IPS DF 4.7 (cell line): ENCODE results near the gene PIGT.
"Not testable (repeated sequence)": the region's sequence is repeated elsewhere in the genome, so short reads cannot be mapped to it uniquely, and the experiment has no call there.

ENCODE experiments used
- DNase-seq: peaks from one replicate; pipeline ENCODE4 v3.0.0-alpha.2; 2013; ENCODE audit warnings: low spot score; ENCODE audit errors: extremely low read depth

PIGT gene

GRCh38 chr20:45462711-45463509, 47.0 kb downstream of the PIGT start:
- DNase-seq, result no peak

- no peak for DNase-seq
Observed at GRCh38 chr20:45463709-45464108, 47.8 kb downstream of the PIGT start.

GRCh38 chr20:45465491-45466266, 49.7 kb downstream of the PIGT start:
- no peak for DNase-seq

GRCh38 chr20:45467172-45467571, 51.2 kb downstream of the PIGT start:
- DNase-seq, result no peak

GRCh38 chr20:45467861-45468260, 51.9 kb downstream of the PIGT start:
- DNase-seq, result no peak

- no peak for DNase-seq
Observed at GRCh38 chr20:45469336-45470261, 53.7 kb downstream of the PIGT start, which contains the start of gene WFDC2. TSS of gene WFDC2 (plus strand) at chr20:45469753. CDS start at chr20:45469782, 29 bp downstream.

- DNase-seq, result no peak
Observed at GRCh38 chr20:45470262-45470931, 54.5 kb downstream of the PIGT start.

GRCh38 chr20:45470937-45471336, 55.0 kb downstream of the PIGT start:
- DNase-seq, result no peak

- DNase-seq, result not testable (repeated sequence)
Observed at GRCh38 chr20:45472286-45472685, 56.3 kb downstream of the PIGT start.
